ENCODE results near the gene PLP1.

The PLP1 gene

DNA sequence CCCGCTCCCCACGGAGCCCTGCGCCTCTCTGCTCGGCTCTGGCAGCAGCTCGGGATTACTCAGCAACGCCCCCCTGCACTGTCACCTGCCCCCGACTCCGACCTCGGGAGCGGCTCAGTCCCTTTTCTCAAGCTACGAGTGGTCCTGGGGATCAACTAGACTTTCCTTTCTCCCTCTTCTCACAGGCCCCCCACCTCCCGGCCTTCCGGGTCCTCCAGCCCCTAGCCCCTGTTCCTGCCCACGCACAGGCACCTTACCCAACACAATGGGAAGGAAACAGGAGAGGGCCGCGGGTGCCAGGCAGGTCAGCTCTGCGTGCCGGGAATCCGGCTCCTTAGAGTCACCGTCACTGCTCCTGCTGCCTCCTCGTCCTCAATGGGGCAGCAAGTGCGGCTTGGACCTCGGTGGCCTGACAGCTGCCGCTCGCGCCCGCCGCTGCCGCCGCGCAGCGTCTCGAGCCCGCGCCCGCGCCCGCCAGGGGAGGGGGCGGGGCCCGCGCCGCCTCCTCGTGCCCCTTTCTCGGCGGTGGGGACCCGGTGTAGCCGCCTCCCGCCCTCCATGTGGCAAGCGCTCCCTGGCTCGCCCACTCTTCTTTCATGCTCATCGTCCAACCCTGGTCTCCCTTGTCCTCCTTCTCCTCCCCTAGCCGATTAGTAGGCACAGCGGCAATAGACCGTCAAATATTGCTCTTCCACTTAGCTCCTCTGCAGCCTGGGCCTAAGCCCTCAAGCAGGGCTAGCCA lies 55.3 kb downstream of the PLP1 start, which contains the start of gene RAB9B:
TSS of gene RAB9B (minus strand) at position 455 of the 742 bp plus-strand sequence. CDS start 6,473 bp downstream, outside the sequence.
- no peak within 1 kb of the TSS for H3K27ac ChIP-seq (ENCODE audit: low read depth, low read length)
- H3K27me3 ChIP-seq (ENCODE audit: control insufficient read depth in 1 of 2, insufficient read depth in 2 of 2, low read length in 2 of 2) = no peaks in the 10 kb centered on the region
- no peaks in the 10 kb centered on the region for H3K4me1 ChIP-seq (ENCODE audit: insufficient read depth, low read length)
- peak within 1 kb of the TSS; percentile 27 to 63 for H3K4me3 ChIP-seq (ENCODE audit: low read depth in 1 of 2, low read length in 2 of 2)
- H3K9me3 ChIP-seq (ENCODE audit: low read length) = no peaks in the 10 kb centered on the region
- H3K36me3 ChIP-seq (ENCODE audit: insufficient read depth, low read length) = no peaks in the 10 kb centered on the region
- peak within 1 kb of the TSS; percentile 44 for H3K9ac ChIP-seq (ENCODE audit: low read length)

GRCh38 chrX:103839404-103839803 lies 62.8 kb downstream of the PLP1 start:
- no peak overlapping the region for H3K27ac ChIP-seq (ENCODE audit: low read depth, low read length)
- H3K4me1 ChIP-seq (ENCODE audit: insufficient read depth, low read length) = no peaks in the 10 kb centered on the region
- H3K9ac ChIP-seq (ENCODE audit: low read length) = no peak overlapping the region
- peaks cover 0 to 3% of the 10 kb centered on the region in 2 donors for H3K27me3 ChIP-seq (ENCODE audit: control insufficient read depth in 1 of 2, insufficient read depth in 2 of 2, low read length in 2 of 2)
- H3K9me3 ChIP-seq (ENCODE audit: low read length) = no peaks in the 10 kb centered on the region
- H3K36me3 ChIP-seq (ENCODE audit: insufficient read depth, low read length) = no peaks in the 10 kb centered on the region
- no peak overlapping the region for H3K4me3 ChIP-seq (ENCODE audit: low read depth in 1 of 2, low read length in 2 of 2)
